T-cell (primary cell): ENCODE results near the gene AMY2B. TPM values are rescaled to one million over a fixed set of nuclear protein-coding genes. Genes with fewer than 3 reads are reported as not detected.
"Not testable (repeated sequence)": the region's sequence is repeated elsewhere in the genome, so short reads cannot be mapped to it uniquely, and the experiment has no call there.

Experiments
- ATAC-seq, 4 experiments: fragments of 200-7000 bp in 3 of 4; fragments of 150-1000 bp in 1 of 4; cut with Tn5 transposase; replicated peaks in 1 of 4; 1 replicate in 3 of 4; 2 replicates in 1 of 4; pipeline ENCODE4 v1.10.0; 2021; ENCODE audit warnings: moderate library complexity in 3 of 4, mild to moderate bottlenecking in 2 of 4, moderate number of reproducible peaks in 1 of 4
- CTCF ChIA-PET, 2 donors: fragments of 300-600 bp; sonication (Branson Sonifier 250); formaldehyde crosslinking; loops; one replicate each; lab custom pipeline; 2022; ENCODE audit warnings: antibody characterized with exemption in 2 of 2; lab: Charles Lee
- POLR2A ChIA-PET, 2 donors: fragments of 300-600 bp; sonication (Branson Sonifier 250); formaldehyde crosslinking; loops; one replicate each; lab custom pipeline; 2022; ENCODE audit warnings: antibody characterized with exemption in 2 of 2; lab: Charles Lee
- DNase-seq, 35 experiments: peaks; one replicate each; pipeline versions ENCODE4 v3.0.0 to v3.0.0-alpha.2; 2013 to 2023
- H3K27ac ChIP-seq: one replicate; pipeline ENCODE4 v1.5.1; 2013; ENCODE audit warnings: low read length
- H3K27me3 ChIP-seq, 2 experiments: replicated peaks in 1 of 2; 1 replicate in 1 of 2; 2 replicates in 1 of 2; pipeline versions ENCODE4 v1.6.1 to v1.7.0; 2013; ENCODE audit warnings: low read length in 1 of 2, mixed read lengths in 1 of 2; ENCODE audit not compliant: control insufficient read depth in 2 of 2, insufficient read depth in 2 of 2; ENCODE audit errors: extremely low read depth in 1 of 2
- H3K36me3 ChIP-seq, 2 donors: 1 replicate in 1 of 2; 2 replicates in 1 of 2; pipeline versions ENCODE4 v1.6.1 to v1.7.0; 2013; ENCODE audit warnings: low read length in 1 of 2; ENCODE audit not compliant: control insufficient read depth in 2 of 2, insufficient read depth in 1 of 2; ENCODE audit errors: extremely low read depth in 1 of 2
- H3K4me1 ChIP-seq, 2 experiments: 1 replicate in 1 of 2; 2 replicates in 1 of 2; pipeline versions ENCODE4 v1.6.1 to v1.7.0; 2013; ENCODE audit warnings: low read length in 2 of 2, mixed read lengths in 1 of 2; ENCODE audit not compliant: insufficient read depth in 2 of 2, control insufficient read depth in 1 of 2; ENCODE audit errors: extremely low read depth in 1 of 2
- H3K4me3 ChIP-seq, 2 donors: 1 replicate in 1 of 2; 2 replicates in 1 of 2; pipeline versions ENCODE4 v1.5.1 to v1.7.0; 2013; ENCODE audit warnings: mild to moderate bottlenecking in 2 of 2, low read length in 1 of 2, moderate library complexity in 1 of 2; ENCODE audit not compliant: control insufficient read depth in 1 of 2; ENCODE audit errors: extremely low read depth in 1 of 2
- H3K9me3 ChIP-seq: 2 replicates; pipeline ENCODE4 v1.7.0; 2013
- H3K27ac Mint-ChIP-seq, 2 donors: one replicate each; pipeline ENCODE4 v1.8.0; 2020 to 2021; ENCODE audit warnings: mild to moderate bottlenecking in 2 of 2, mixed read lengths in 2 of 2
- H3K27me3 Mint-ChIP-seq, 2 donors: one replicate each; pipeline ENCODE4 v1.8.0; 2021 to 2022; ENCODE audit warnings: mixed read lengths in 2 of 2
- H3K36me3 Mint-ChIP-seq: one replicate; pipeline ENCODE4 v1.8.0; 2021; ENCODE audit warnings: mixed read lengths
- H3K4me1 Mint-ChIP-seq, 3 donors: one replicate each; pipeline ENCODE4 v1.8.0; 2020 to 2022; ENCODE audit warnings: mixed read lengths in 3 of 3, mild to moderate bottlenecking in 1 of 3
- H3K4me3 Mint-ChIP-seq, 3 donors: one replicate each; pipeline ENCODE4 v1.8.0; 2020 to 2022; ENCODE audit warnings: mild to moderate bottlenecking in 3 of 3, mixed read lengths in 3 of 3, moderate library complexity in 3 of 3
- H3K9me3 Mint-ChIP-seq, 3 donors: one replicate each; pipeline ENCODE4 v1.8.0; 2020 to 2022; ENCODE audit warnings: mixed read lengths in 3 of 3
- WGBS: methylation state at CpG from one replicate; pipeline ENCODE4 v1.1.5; 2013; ENCODE audit warnings: missing lambda C conversion rate; ENCODE audit not compliant: insufficient coverage; 5-methylcytosine and 5-hydroxymethylcytosine counted together
- total RNA-seq, 35 experiments: library from RNA in 6 of 35; stranded (reverse) in 6 of 35; fragments of 120-200 nt in 1 of 35; gene quantifications; one replicate each; pipeline versions ENCODE4 v1.2.1 to v1.2.4 and lab custom pipeline; 2013 to 2026

AMY2B gene
- total RNA-seq (10 to 100 TPM; 35.4 to 44.4 (median 42.2) TPM), total RNA-seq (lab: John Stamatoyannopoulos, UW) (3.5 to 45.1 (median 21.7) reads per million in 29 experiments)
- total RNA-seq (2013) = 40.1 TPM

DNA sequence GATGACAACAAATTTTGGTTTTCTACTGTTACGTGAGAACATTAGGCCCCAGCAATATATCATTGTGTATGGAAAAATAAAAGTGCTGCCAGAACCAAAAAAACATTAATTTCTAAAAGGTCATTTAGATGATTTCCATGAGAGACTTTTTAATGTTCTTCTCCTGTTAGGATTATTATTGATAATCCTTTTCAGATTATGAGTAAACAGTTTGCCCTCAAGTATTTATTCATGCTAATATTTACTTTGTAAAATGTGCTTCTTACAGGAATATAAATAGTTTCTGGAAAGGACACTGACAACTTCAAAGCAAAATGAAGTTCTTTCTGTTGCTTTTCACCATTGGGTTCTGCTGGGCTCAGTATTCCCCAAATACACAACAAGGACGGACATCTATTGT is at the start of gene AMY2B:
Gene AMY2B, plus strand, starts transcription at position 301 of the 400 bp plus-strand sequence. Its CDS starts 14 bp downstream, at position 315.
- H3K4me1 ChIP-seq, ATAC-seq, H3K4me3 ChIP-seq, DNase-seq, H3K9me3 ChIP-seq, H3K27ac Mint-ChIP-seq, CTCF ChIA-PET, H3K9me3 Mint-ChIP-seq, H3K27me3 ChIP-seq, H3K36me3 ChIP-seq, H3K27me3 Mint-ChIP-seq, H3K27ac ChIP-seq, H3K4me1 Mint-ChIP-seq, H3K4me3 Mint-ChIP-seq, POLR2A ChIA-PET: not testable (repeated sequence)
- no CpG with 5 or more reads among the region's 2 CpGs for WGBS
- H3K36me3 Mint-ChIP-seq = peaks cover 55% of the 10 kb centered on the region

DNA sequence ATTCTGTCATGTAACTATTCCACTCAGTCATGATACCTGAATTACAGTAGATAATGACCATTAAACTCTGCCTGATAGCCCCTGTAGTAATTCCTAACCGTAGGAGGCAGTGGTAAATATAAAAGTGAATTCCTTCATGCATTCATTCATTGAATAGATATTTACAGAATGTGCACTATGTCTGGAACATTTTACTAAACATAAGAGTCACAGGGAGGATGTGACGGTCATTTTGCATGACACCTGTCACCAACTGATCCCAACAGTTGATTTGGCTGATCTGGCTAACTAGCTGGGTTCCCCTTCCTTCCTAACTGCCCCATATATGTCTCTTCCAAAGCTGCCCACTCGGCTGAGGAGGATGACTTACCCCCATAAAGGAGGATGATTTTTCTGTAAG is 48.0 kb upstream of the AMY2B start:
- Histone ChIP-seq H3K9me3 (no peaks in the 10 kb centered on the region), H3K4me3 (no peak overlapping the region), H3K36me3 (no peaks in the 10 kb centered on the region), H3K4me1 (peaks cover 5 to 15% of the 10 kb centered on the region in 2 experiments), H3K27ac (no peak overlapping the region), H3K27me3 (no peaks in the 10 kb centered on the region)
- 100% methylated on average over 1 of the region's 3 CpGs for WGBS
- ATAC-seq (no peak), DNase-seq (no peak)
- H3K36me3 Mint-ChIP-seq = peaks cover 5% of the 10 kb centered on the region
- no peaks in the 10 kb centered on the region for H3K9me3 Mint-ChIP-seq
- CTCF ChIA-PET = interaction anchor here in 1 of 2 donors (1.7 kb wide), 1 partner anchor 9 kb away, joined by 7 read pairs; no protein-coding TSS in a partner anchor
- no peak overlapping the region for H3K4me3 Mint-ChIP-seq
- H3K4me1 Mint-ChIP-seq = peaks cover 30 to 37% (median 30%) of the 10 kb centered on the region in 3 donors
- POLR2A ChIA-PET = no interaction called here
- H3K27me3 Mint-ChIP-seq = no peaks in the 10 kb centered on the region
- H3K27ac Mint-ChIP-seq = no peak overlapping the region

GRCh38 chr1:103525114-103525606 is 46.2 kb upstream of the AMY2B start:
- Mint-ChIP-seq H3K27ac (peak overlapping the region; percentile 61 to 79), H3K4me3 (peak overlapping the region; percentile 79 to 96 (median 79)), H3K36me3 (peaks cover 11% of the 10 kb centered on the region), H3K9me3 (no peaks in the 10 kb centered on the region), H3K27me3 (no peaks in the 10 kb centered on the region), H3K4me1 (peaks cover 46 to 55% (median 47%) of the 10 kb centered on the region in 3 donors)
- no peaks in the 10 kb centered on the region for H3K9me3 ChIP-seq
- peaks cover 0 to 15% of the 10 kb centered on the region in 2 donors for H3K36me3 ChIP-seq
- H3K27me3 ChIP-seq = no peaks in the 10 kb centered on the region
- POLR2A ChIA-PET = no interaction called here
- CTCF ChIA-PET = interaction anchor here (1.0 to 1.9 kb wide), 3 partner anchors 10 to 18 kb away, joined by 3 to 8 read pairs (median 7); no protein-coding TSS in a partner anchor
- DNase-seq = peak in 6 of 35 experiments; percentile 0 to 45 (median 8)
- peak overlapping the region; percentile 40 to 41 for H3K4me3 ChIP-seq
- WGBS = 0% methylated on average over 1 of the region's 34 CpGs
- no peak overlapping the region for H3K27ac ChIP-seq
- ATAC-seq = peak; percentile 8 to 69 (median 20)
- peaks cover 10 to 15% of the 10 kb centered on the region in 2 experiments for H3K4me1 ChIP-seq

DNA sequence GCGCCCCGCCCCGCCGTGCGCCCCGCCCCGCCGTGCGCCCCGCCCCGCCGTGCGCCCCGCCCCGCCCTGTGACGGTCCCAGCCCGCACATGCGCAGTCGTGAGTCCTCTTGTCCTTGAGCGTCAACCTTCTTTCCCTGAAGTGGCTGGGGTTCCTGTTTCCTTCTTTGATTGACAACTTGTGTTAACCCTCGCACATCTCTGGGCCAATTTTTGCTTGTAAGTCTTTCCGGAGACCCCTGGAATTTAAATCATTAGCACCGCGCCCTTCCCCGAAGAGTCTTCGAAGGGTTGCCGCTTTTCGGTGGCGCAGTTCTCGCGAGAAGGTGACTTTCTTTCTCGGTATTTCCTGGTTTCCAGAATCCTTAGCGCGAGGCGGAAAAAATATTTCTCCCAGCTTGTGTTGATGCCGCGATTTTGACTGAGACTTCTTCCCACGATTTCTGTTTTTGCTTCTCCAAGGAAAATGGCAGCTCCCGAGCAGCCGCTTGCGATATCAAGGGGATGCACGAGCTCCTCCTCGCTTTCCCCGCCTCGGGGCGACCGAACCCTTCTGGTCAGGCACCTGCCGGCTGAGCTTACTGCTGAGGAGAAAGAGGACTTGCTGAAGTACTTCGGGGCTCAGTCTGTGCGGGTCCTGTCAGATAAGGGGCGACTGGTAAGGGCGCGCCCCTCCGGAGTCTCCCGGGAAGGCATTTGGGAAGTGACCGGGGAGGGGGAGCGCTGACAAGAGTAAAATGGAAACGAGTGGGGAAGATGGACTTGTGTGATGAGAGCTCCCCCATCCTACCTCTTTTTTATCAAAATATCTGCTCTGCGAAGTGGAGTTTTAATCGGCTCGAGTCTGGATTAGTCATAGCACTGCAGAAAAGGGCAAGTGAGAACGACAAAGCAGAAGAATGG is 45.5 kb upstream of the AMY2B start, which contains the start of gene RNPC3:
Gene RNPC3, plus strand, starts transcription at position 93 of the 901 bp plus-strand sequence. Its CDS starts 372 bp downstream, at position 465.
- Histone ChIP-seq H3K4me3 (peak within 1 kb of the TSS; percentile 73 to 99), H3K4me1 (peaks cover 10 to 15% of the 10 kb centered on the region in 2 experiments)
- CTCF ChIA-PET = interaction anchor here in 1 of 2 donors (0.6 to 1.9 kb wide), 5 partner anchors 9 to 37 kb away, joined by 3 to 8 read pairs (median 3); no protein-coding TSS in a partner anchor

DNA sequence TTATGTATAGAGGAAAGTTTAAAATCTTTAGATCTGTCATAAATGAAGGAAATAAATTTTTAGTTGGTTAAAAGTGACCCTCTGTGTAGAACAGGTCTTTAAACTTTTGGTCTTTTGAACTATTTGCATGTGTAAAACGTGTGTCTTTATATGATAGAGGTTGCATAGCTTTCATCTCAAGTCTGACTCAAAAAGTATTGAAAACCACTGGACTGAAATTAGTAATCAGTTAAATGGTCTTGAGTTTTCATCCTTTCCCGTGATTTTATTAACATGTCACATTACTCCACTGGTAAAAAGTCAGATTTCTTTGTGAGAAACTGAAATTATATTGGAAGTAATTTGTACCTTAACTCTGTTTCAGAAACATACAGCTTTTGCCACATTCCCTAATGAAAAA is 44.1 kb upstream of the AMY2B start:
- ChIA-PET POLR2A (interaction anchor here in 1 of 2 donors (0.6 to 1.6 kb wide), 2 partner anchors 9 to 31 kb away, joined by 4 to 8 read pairs; no protein-coding TSS in a partner anchor), CTCF (no interaction called here)
- Mint-ChIP-seq H3K27me3 (no peaks in the 10 kb centered on the region), H3K27ac (peak overlapping the region in 1 of 2 donors; percentile 49), H3K9me3 (no peaks in the 10 kb centered on the region), H3K36me3 (peaks cover 33% of the 10 kb centered on the region), H3K4me3 (peak overlapping the region; percentile 66 to 98 (median 96)), H3K4me1 (peaks cover 68 to 74% (median 68%) of the 10 kb centered on the region in 3 donors)
- Histone ChIP-seq H3K36me3 (peaks cover 0 to 21% of the 10 kb centered on the region in 2 donors), H3K27me3 (no peaks in the 10 kb centered on the region), H3K9me3 (no peaks in the 10 kb centered on the region), H3K27ac (no peak overlapping the region), H3K4me1 (peaks cover 10 to 15% of the 10 kb centered on the region in 2 experiments), H3K4me3 (no peak overlapping the region)
- no CpG with 5 or more reads among the region's 2 CpGs for WGBS
- DNase-seq = no peak
- no peak for ATAC-seq

More for the DNA sequence above, 45.5 kb upstream of the AMY2B start, which contains the start of gene RNPC3:
- H3K9me3 Mint-ChIP-seq = no peaks in the 10 kb centered on the region
- WGBS = 0% methylated on average over 38 of the region's 62 CpGs
- peaks cover 53 to 60% (median 54%) of the 10 kb centered on the region in 3 donors for H3K4me1 Mint-ChIP-seq
- peaks cover 18% of the 10 kb centered on the region for H3K36me3 Mint-ChIP-seq
- POLR2A ChIA-PET = interaction anchor here in 1 of 2 donors (0.6 kb wide), 1 partner anchor 11 kb away, joined by 3 read pairs; no protein-coding TSS in a partner anchor
- H3K27ac ChIP-seq = peak within 1 kb of the TSS; percentile 93
- H3K4me3 Mint-ChIP-seq = peak within 1 kb of the TSS; percentile 96 to 99 (median 98)
- peak; percentile 78 to 85 (median 80) for ATAC-seq
- H3K27ac Mint-ChIP-seq = peak within 1 kb of the TSS; percentile 97 to 99
- H3K27me3 ChIP-seq = no peaks in the 10 kb centered on the region
- no peaks in the 10 kb centered on the region for H3K27me3 Mint-ChIP-seq
- peak; percentile 70 to 92 (median 81) for DNase-seq
- H3K36me3 ChIP-seq = peaks cover 0 to 17% of the 10 kb centered on the region in 2 donors
- no peaks in the 10 kb centered on the region for H3K9me3 ChIP-seq

GRCh38 chr1:103529746-103530145 is 41.6 kb upstream of the AMY2B start:
- H3K4me1 Mint-ChIP-seq = peaks cover 81 to 86% (median 85%) of the 10 kb centered on the region in 3 donors
- POLR2A ChIA-PET = no interaction called here
- Histone ChIP-seq H3K9me3 (no peaks in the 10 kb centered on the region), H3K4me3 (no peak overlapping the region), H3K27ac (no peak overlapping the region), H3K36me3 (peaks cover 0 to 29% of the 10 kb centered on the region in 2 donors), H3K4me1 (peaks cover 9 to 15% of the 10 kb centered on the region in 2 experiments), H3K27me3 (no peaks in the 10 kb centered on the region)
- 59% methylated on average over 6 of the region's 8 CpGs for WGBS
- DNase-seq = peak in 4 of 35 experiments; percentile 8 to 15 (median 10)
- H3K9me3 Mint-ChIP-seq = no peaks in the 10 kb centered on the region
- no peak overlapping the region for H3K27ac Mint-ChIP-seq
- peaks cover 43% of the 10 kb centered on the region for H3K36me3 Mint-ChIP-seq
- no peaks in the 10 kb centered on the region for H3K27me3 Mint-ChIP-seq
- peak overlapping the region in 1 of 3 donors; percentile 27 for H3K4me3 Mint-ChIP-seq
- CTCF ChIA-PET = no interaction called here
- ATAC-seq = no peak
